MM.1S (cell line): ENCODE results near the gene ADD1.

Experiments
- EZH2 ChIP-seq: fragments of 300-600 bp; sonication (generic); optimal IDR thresholded peaks from 2 replicates; pipeline ENCODE3; 2017; ENCODE audit warnings: low read depth, mild to moderate bottlenecking, antibody characterized with exemption, low read length, mixed read lengths
- EZH2phosphoT487 ChIP-seq: fragments of 300-600 bp; sonication (generic); IDR thresholded peaks from 2 replicates; pipeline ENCODE4 v1.6.1; 2018; ENCODE audit warnings: antibody characterized with exemption, low read length
- TF ChIP-seq, protein P1 (sequence below): fragments of 300-600 bp; sonication (generic); IDR thresholded peaks from 2 replicates; pipeline ENCODE4 v1.5.1; 2016; ENCODE audit warnings: antibody characterized with exemption, low read length, mixed read lengths

DNA sequence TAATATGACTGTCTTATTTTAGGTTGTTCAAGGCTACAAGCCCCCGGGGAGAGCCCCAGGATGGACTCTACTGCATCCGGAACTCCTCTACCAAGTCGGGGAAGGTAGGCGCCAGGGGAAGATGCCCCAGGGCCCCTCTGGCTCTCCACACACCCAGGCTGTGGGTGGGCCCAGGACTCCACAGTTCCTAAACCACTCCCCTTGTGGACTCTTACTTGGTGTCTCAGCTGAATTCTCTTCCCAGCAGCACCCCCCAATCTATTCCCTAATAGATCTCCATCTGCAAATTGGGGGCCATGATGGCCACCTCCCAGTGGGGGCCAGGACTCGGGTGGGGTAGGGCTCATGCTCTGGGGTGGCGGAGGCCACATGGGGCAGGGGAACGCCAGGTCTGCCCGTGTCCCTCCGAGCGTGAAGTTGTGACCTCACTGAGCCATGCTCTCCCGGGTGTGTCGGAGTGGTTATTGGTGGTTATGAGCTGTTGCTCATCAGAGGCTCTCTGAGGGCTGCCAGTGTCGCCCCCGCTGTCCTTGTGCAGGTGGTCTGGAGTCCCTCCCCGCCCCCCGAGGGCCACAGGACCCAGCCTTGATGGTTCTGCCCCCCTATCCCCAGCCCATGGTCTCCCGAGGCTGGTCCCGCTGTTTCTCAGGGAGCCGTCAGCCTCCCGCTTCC, 11.2 kb upstream of the ADD1 start:
- TF ChIP-seq, protein P1, sequence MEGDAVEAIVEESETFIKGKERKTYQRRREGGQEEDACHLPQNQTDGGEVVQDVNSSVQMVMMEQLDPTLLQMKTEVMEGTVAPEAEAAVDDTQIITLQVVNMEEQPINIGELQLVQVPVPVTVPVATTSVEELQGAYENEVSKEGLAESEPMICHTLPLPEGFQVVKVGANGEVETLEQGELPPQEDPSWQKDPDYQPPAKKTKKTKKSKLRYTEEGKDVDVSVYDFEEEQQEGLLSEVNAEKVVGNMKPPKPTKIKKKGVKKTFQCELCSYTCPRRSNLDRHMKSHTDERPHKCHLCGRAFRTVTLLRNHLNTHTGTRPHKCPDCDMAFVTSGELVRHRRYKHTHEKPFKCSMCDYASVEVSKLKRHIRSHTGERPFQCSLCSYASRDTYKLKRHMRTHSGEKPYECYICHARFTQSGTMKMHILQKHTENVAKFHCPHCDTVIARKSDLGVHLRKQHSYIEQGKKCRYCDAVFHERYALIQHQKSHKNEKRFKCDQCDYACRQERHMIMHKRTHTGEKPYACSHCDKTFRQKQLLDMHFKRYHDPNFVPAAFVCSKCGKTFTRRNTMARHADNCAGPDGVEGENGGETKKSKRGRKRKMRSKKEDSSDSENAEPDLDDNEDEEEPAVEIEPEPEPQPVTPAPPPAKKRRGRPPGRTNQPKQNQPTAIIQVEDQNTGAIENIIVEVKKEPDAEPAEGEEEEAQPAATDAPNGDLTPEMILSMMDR: no peak
- TF ChIP-seq EZH2phosphoT487 (no peak), EZH2 (no peak)
